K562 (cell line): ENCODE data around the gene PTPN11. TPM values are rescaled to one million over a fixed set of nuclear protein-coding genes. Genes with fewer than 3 reads are reported as not detected.

Source experiments
- ATF4 ChIP-seq: fragments of 450-650 bp; formaldehyde crosslinking; IDR thresholded peaks from 2 replicates; pipeline ENCODE4 v1.4.0; 2022; ENCODE audit warnings: mild to moderate bottlenecking, moderate library complexity
- CBFA2T3 ChIP-seq: fragments of 450-650 bp; IDR thresholded peaks from 2 replicates; pipeline ENCODE4 v1.6.1; 2017
- FOS ChIP-seq: IDR thresholded peaks from 3 replicates; pipeline ENCODE4 v1.6.1; 2011; ENCODE audit not compliant: insufficient read length; ENCODE audit errors: extremely low read depth
- GATA2 ChIP-seq: sonication (generic); formaldehyde crosslinking; IDR thresholded peaks from 2 replicates; pipeline ENCODE4 v1.4.0; 2020; ENCODE audit warnings: mild to moderate bottlenecking, missing genetic modification reagents
- KAT8 ChIP-seq: fragments of 450-650 bp; IDR thresholded peaks from 2 replicates; pipeline ENCODE4 v1.6.1; 2016; ENCODE audit warnings: low read depth, mild to moderate bottlenecking
- MTA2 ChIP-seq: fragments of 450-650 bp; IDR thresholded peaks from 2 replicates; pipeline ENCODE4 v1.6.1; 2016; ENCODE audit warnings: low read depth
- MYBL2 ChIP-seq, 2 experiments: fragments of 450-650 bp in 1 of 2; sonication (generic) in 1 of 2; formaldehyde crosslinking in 1 of 2; IDR thresholded peaks; 2 replicates each; pipeline versions ENCODE4 v1.6.1 to v1.8.1; 2017 to 2022; ENCODE audit warnings: borderline replicate concordance in 1 of 2, inconsistent platforms in 1 of 2, low read depth in 1 of 2, mild to moderate bottlenecking in 1 of 2, missing genetic modification reagents in 1 of 2, moderate library complexity in 1 of 2
- NFE2L1 ChIP-seq: fragments of 450-650 bp; IDR thresholded peaks from 2 replicates; pipeline ENCODE4 v1.6.1; 2016; ENCODE audit warnings: missing genetic modification characterization, low read depth, mild to moderate bottlenecking, missing compliant biosample characterization, moderate library complexity, borderline replicate concordance
- SREBF2 ChIP-seq: sonication (generic); formaldehyde crosslinking; IDR thresholded peaks from 2 replicates; pipeline ENCODE4 v1.4.0; 2020; ENCODE audit warnings: mild to moderate bottlenecking, missing genetic modification reagents
- ZEB2 ChIP-seq: fragments of 450-650 bp; IDR thresholded peaks from 2 replicates; pipeline ENCODE4 v1.6.1; 2016
- ZNF133 ChIP-seq: fragments of 250-450 bp; sonication (Bioruptor Pico); IDR thresholded peaks from 2 replicates; pipeline ENCODE4 v1.4.0; 2020; ENCODE audit warnings: mild to moderate bottlenecking
- ZNF175 ChIP-seq: fragments of 200-800 bp; sonication (Bioruptor generic); IDR thresholded peaks from 2 replicates; pipeline ENCODE4 v1.6.1; 2016; ENCODE audit warnings: low read depth, mild to moderate bottlenecking, missing genetic modification characterization, missing compliant biosample characterization
- ZNF232 ChIP-seq: sonication (generic); formaldehyde crosslinking; IDR thresholded peaks from 2 replicates; pipeline ENCODE4 v1.8.0; 2022; ENCODE audit warnings: mild to moderate bottlenecking, missing genetic modification reagents
- ZNF280A ChIP-seq: fragments of 450-650 bp; IDR thresholded peaks from 2 replicates; pipeline ENCODE4 v1.6.1; 2018; ENCODE audit warnings: mild to moderate bottlenecking, low read depth; ENCODE audit not compliant: partially characterized antibody
- ZNF431 ChIP-seq: sonication (generic); formaldehyde crosslinking; IDR thresholded peaks from 2 replicates; pipeline ENCODE4 v1.8.0; 2022; ENCODE audit warnings: mild to moderate bottlenecking, missing genetic modification reagents
- ZNF655 ChIP-seq: fragments of 250-450 bp; sonication (Bioruptor Pico); IDR thresholded peaks from 2 replicates; pipeline ENCODE4 v1.5.0; 2021
- ZNF717 ChIP-seq: fragments of 250-450 bp; sonication (Bioruptor Pico); IDR thresholded peaks from 2 replicates; pipeline ENCODE4 v1.5.0; 2021
- polyA plus RNA-seq, 8 experiments: library from polyadenylated mRNA; depleted of rRNA in 4 of 8; stranded (reverse) in 5 of 8; unstranded in 3 of 8; fragments of >200 nt; fragmentation: Nextera tagmentation in 2 of 8; fragmentation: Illumina TruSeq in 1 of 8; extraction: Ambion mirVana in 2 of 8; extraction: Trizol in 1 of 8; gene quantifications; 2 replicates each; pipeline versions ENCODE4 v1.2.1 to v1.2.3, GENCODE V29; 2011 to 2014; ENCODE audit warnings: inconsistent platforms in 1 of 8, missing spikeins in 1 of 8
- total RNA-seq, 7 experiments: library from RNA; depleted of rRNA in 6 of 7; stranded (reverse); fragments of >200 nt in 6 of 7; fragmentation: Illumina TruSeq in 2 of 7; extraction: Trizol in 2 of 7; gene quantifications; 2 replicates each; pipeline versions ENCODE4 v1.2.1 to v1.2.3, GENCODE V29; 2011 to 2021; ENCODE audit warnings: low replicate concordance in 1 of 7

PTPN11 gene
- total and polyA plus RNA-seq, 9 of the 15 experiments (the other 6 are each of a cell fraction or from before 2014, with no cell fraction given): 22.5 to 126 (median 79.7) TPM

- TF ChIP-seq ZNF280A (no peak), GATA2 (CRISPR knock-in tag) (peak; percentile 47), ZNF655 (CRISPR knock-in tag) (no peak), ZNF232 (CRISPR knock-in tag) (no peak), FOS (no peak), ZNF133 (CRISPR knock-in tag) (no peak), ZNF431 (no peak), SREBF2 (CRISPR knock-in tag) (no peak), MTA2 (peak; percentile 51), ZNF717 (CRISPR knock-in tag) (no peak), KAT8 (no peak), CBFA2T3 (peak; percentile 65; the same call in 1 of the 2 replicates), ATF4 (0 out of 2 replicates have a peak, but pooled peaks have one; percentile 26), ZNF175 (CRISPR knock-in tag) (no peak), MYBL2 (IDR thresholded peaks at IDR 0.05; ENCODE audit: low read depth) (no peak), MYBL2 (CRISPR knock-in tag; IDR thresholded peaks at IDR 0.05; ENCODE audit: borderline replicate concordance) (no peak), ZEB2 (0 out of 2 replicates have a peak, but pooled peaks have one; percentile 22), NFE2L1 (tag) (no peak)
Observed at GRCh38 chr12:112413855-112414625, 4.7 kb upstream of the PTPN11 start (continued).
